ENCODE data around the gene PLXNA4. TPM values are rescaled to one million over a fixed set of nuclear protein-coding genes. Genes with fewer than 3 reads are reported as not detected.

PLXNA4 gene
- total RNA-seq, 1 donor from 2014 or later = 3.3 TPM

GRCh38 chr7:132106491-132106890, 469.8 kb downstream of the PLXNA4 start:
- Mint-ChIP-seq H3K27me3 (ENCODE audit: low read depth, unreplicated experiment) (peaks cover 25% of the 10 kb centered on the region), H3K27ac (ENCODE audit: unreplicated experiment) (no peak overlapping the region), H3K9me3 (ENCODE audit: unreplicated experiment) (no peaks in the 10 kb centered on the region), H3K4me3 (ENCODE audit: unreplicated experiment) (no peak overlapping the region), H3K4me1 (ENCODE audit: low read depth, unreplicated experiment) (no peaks in the 10 kb centered on the region), H3K36me3 (ENCODE audit: low read depth, unreplicated experiment) (peaks cover 2% of the 10 kb centered on the region)
- H3K36me3 ChIP-seq (ENCODE audit: insufficient read depth, low read length) = no peaks in the 10 kb centered on the region
- no peaks in the 10 kb centered on the region for H3K9me3 ChIP-seq (ENCODE audit: insufficient read depth, low read depth, low read length)
- no peaks in the 10 kb centered on the region for H3K79me2 ChIP-seq (ENCODE audit: insufficient read depth, low read length)
- TF ChIP-seq EZH2 (IDR thresholded peaks at IDR 0.05; ENCODE audit: insufficient read depth, low read length) = no peak
- no peak for TF ChIP-seq CTCF (IDR thresholded peaks at IDR 0.05; ENCODE audit: insufficient read depth, low read depth, low read length)
- no peak overlapping the region for H3K4me3 ChIP-seq (ENCODE audit: insufficient read depth, low read depth, low read length)
- H2AFZ ChIP-seq (ENCODE audit: low read depth, low read length) = no peak overlapping the region
- no peaks in the 10 kb centered on the region for H3K4me1 ChIP-seq (ENCODE audit: insufficient read depth, low read length)
- no peak overlapping the region for H3K4me2 ChIP-seq (ENCODE audit: low read length)
- no peaks in the 10 kb centered on the region for H4K20me1 ChIP-seq (ENCODE audit: insufficient read depth, low read length)
- no peaks in the 10 kb centered on the region for H3K27me3 ChIP-seq (ENCODE audit: insufficient read depth, low read length)
- DNase-seq (ENCODE audit: low read depth) (no peak), FAIRE-seq (no peak)
- no peak overlapping the region for H3K9ac ChIP-seq (ENCODE audit: low read length)
- H3K27ac ChIP-seq (ENCODE audit: low read depth, low read length) = no peak overlapping the region

GRCh38 chr7:132105096-132105495, 471.2 kb downstream of the PLXNA4 start:
- H3K27me3 ChIP-seq (ENCODE audit: insufficient read depth, low read length) = no peaks in the 10 kb centered on the region
- Mint-ChIP-seq H3K27ac (ENCODE audit: unreplicated experiment) (no peak overlapping the region), H3K4me1 (ENCODE audit: low read depth, unreplicated experiment) (no peaks in the 10 kb centered on the region), H3K4me3 (ENCODE audit: unreplicated experiment) (no peak overlapping the region), H3K9me3 (ENCODE audit: unreplicated experiment) (no peaks in the 10 kb centered on the region), H3K27me3 (ENCODE audit: low read depth, unreplicated experiment) (peaks cover 35% of the 10 kb centered on the region), H3K36me3 (ENCODE audit: low read depth, unreplicated experiment) (peaks cover 2% of the 10 kb centered on the region)
- H3K4me3 ChIP-seq (ENCODE audit: insufficient read depth, low read depth, low read length) = no peak overlapping the region
- no peaks in the 10 kb centered on the region for H4K20me1 ChIP-seq (ENCODE audit: insufficient read depth, low read length)
- no peaks in the 10 kb centered on the region for H3K4me1 ChIP-seq (ENCODE audit: insufficient read depth, low read length)
- H2AFZ ChIP-seq (ENCODE audit: low read depth, low read length) = no peak overlapping the region
- DNase-seq (ENCODE audit: low read depth) = no peak
- no peaks in the 10 kb centered on the region for H3K79me2 ChIP-seq (ENCODE audit: insufficient read depth, low read length)
- H3K9ac ChIP-seq (ENCODE audit: low read length) = no peak overlapping the region
- no peak for TF ChIP-seq CTCF (IDR thresholded peaks at IDR 0.05; ENCODE audit: insufficient read depth, low read depth, low read length)
- TF ChIP-seq EZH2 (IDR thresholded peaks at IDR 0.05; ENCODE audit: insufficient read depth, low read length) = no peak
- no peak overlapping the region for H3K4me2 ChIP-seq (ENCODE audit: low read length)
- H3K27ac ChIP-seq (ENCODE audit: low read depth, low read length) = no peak overlapping the region
- no peak for FAIRE-seq
- no peaks in the 10 kb centered on the region for H3K9me3 ChIP-seq (ENCODE audit: insufficient read depth, low read depth, low read length)
- H3K36me3 ChIP-seq (ENCODE audit: insufficient read depth, low read length) = no peaks in the 10 kb centered on the region

GRCh38 chr7:132103718-132104117, 472.6 kb downstream of the PLXNA4 start:
- Mint-ChIP-seq H3K27me3 (ENCODE audit: low read depth, unreplicated experiment) (peaks cover 42% of the 10 kb centered on the region), H3K36me3 (ENCODE audit: low read depth, unreplicated experiment) (peaks cover 2% of the 10 kb centered on the region), H3K4me3 (ENCODE audit: unreplicated experiment) (no peak overlapping the region), H3K27ac (ENCODE audit: unreplicated experiment) (no peak overlapping the region), H3K4me1 (ENCODE audit: low read depth, unreplicated experiment) (no peaks in the 10 kb centered on the region), H3K9me3 (ENCODE audit: unreplicated experiment) (no peaks in the 10 kb centered on the region)
- no peak for FAIRE-seq
- TF ChIP-seq CTCF (IDR thresholded peaks at IDR 0.05; ENCODE audit: insufficient read depth, low read depth, low read length) = no peak
- TF ChIP-seq EZH2 (IDR thresholded peaks at IDR 0.05; ENCODE audit: insufficient read depth, low read length) = no peak
- H3K9ac ChIP-seq (ENCODE audit: low read length) = no peak overlapping the region
- H3K4me1 ChIP-seq (ENCODE audit: insufficient read depth, low read length) = no peaks in the 10 kb centered on the region
- no peaks in the 10 kb centered on the region for H4K20me1 ChIP-seq (ENCODE audit: insufficient read depth, low read length)
- H2AFZ ChIP-seq (ENCODE audit: low read depth, low read length) = no peak overlapping the region
- no peak for DNase-seq (ENCODE audit: low read depth)
- H3K4me3 ChIP-seq (ENCODE audit: insufficient read depth, low read depth, low read length) = no peak overlapping the region
- H3K79me2 ChIP-seq (ENCODE audit: insufficient read depth, low read length) = no peaks in the 10 kb centered on the region
- no peak overlapping the region for H3K27ac ChIP-seq (ENCODE audit: low read depth, low read length)
- H3K27me3 ChIP-seq (ENCODE audit: insufficient read depth, low read length) = peaks cover 3% of the 10 kb centered on the region
- no peak overlapping the region for H3K4me2 ChIP-seq (ENCODE audit: low read length)
- H3K9me3 ChIP-seq (ENCODE audit: insufficient read depth, low read depth, low read length) = no peaks in the 10 kb centered on the region
- H3K36me3 ChIP-seq (ENCODE audit: insufficient read depth, low read length) = no peaks in the 10 kb centered on the region

Data from astrocyte (in vitro differentiated cells and primary cell).